ENCODE measurements around the gene IQSEC1. TPM values are rescaled to one million over a fixed set of nuclear protein-coding genes. Genes with fewer than 3 reads are reported as not detected.
A peak's percentile ranks its signal among the peaks of the same experiment; 100 is the strongest.

The IQSEC1 gene
- total and polyA plus RNA-seq, 9 of the 15 experiments (the other 6 are each of a cell fraction or from before 2014, with no cell fraction given): 0.56 to 39.0 (median 6.8) TPM

- TF ChIP-seq NFIX (CRISPR knock-in tag; IDR thresholded peaks at IDR 0.05; ENCODE audit: low read depth) (no peak), ZNF511 (CRISPR knock-in tag; IDR thresholded peaks at IDR 0.05) (no peak), RNF2 (IDR thresholded peaks at IDR 0.05) (no peak), ATF1 (CRISPR knock-in tag; IDR thresholded peaks at IDR 0.05) (no peak), ATF1 (tag; IDR thresholded peaks at IDR 0.05) (no peak), ZNF408 (CRISPR knock-in tag; IDR thresholded peaks at IDR 0.05; ENCODE audit: low read depth) (no peak), ZNF717 (CRISPR knock-in tag; IDR thresholded peaks at IDR 0.05) (no peak), SREBF2 (CRISPR knock-in tag; IDR thresholded peaks at IDR 0.05) (no peak), NR0B1 (IDR thresholded peaks at IDR 0.05; ENCODE audit: partially characterized antibody) (no peak), MLLT1 (IDR thresholded peaks at IDR 0.05) (no peak), POLR2AphosphoS5 (IDR thresholded peaks at IDR 0.05; ENCODE audit: control insufficient read depth, insufficient read depth, low read depth, low read length) (no peak), KAT7 (CRISPR knock-in tag; IDR thresholded peaks at IDR 0.05; ENCODE audit: borderline replicate concordance) (no peak), ZNF778 (CRISPR knock-in tag; IDR thresholded peaks at IDR 0.05) (no peak), IRF2 (CRISPR knock-in tag; IDR thresholded peaks at IDR 0.05) (no peak), ZNF431 (CRISPR knock-in tag; IDR thresholded peaks at IDR 0.05) (no peak), ZNF699 (CRISPR knock-in tag; IDR thresholded peaks at IDR 0.05; ENCODE audit: insufficient replicate concordance) (no peak), MEIS2 (IDR thresholded peaks at IDR 0.05; ENCODE audit: partially characterized antibody) (no peak), ZNF586 (CRISPR knock-in tag; conservative IDR thresholded peaks at IDR 0.05) (no peak), DMBX1 (CRISPR knock-in tag; IDR thresholded peaks at IDR 0.05; ENCODE audit: borderline replicate concordance) (no peak), ZNF583 (CRISPR knock-in tag; IDR thresholded peaks at IDR 0.05) (no peak), CEBPG (CRISPR knock-in tag; IDR thresholded peaks at IDR 0.05) (no peak), CEBPG (tag; conservative IDR thresholded peaks at IDR 0.05 in 1 of 2, IDR thresholded peaks at IDR 0.05 in 1 of 2) (no peak), DEAF1 (CRISPR knock-in tag; IDR thresholded peaks at IDR 0.05) (no peak), POU5F1 (IDR thresholded peaks at IDR 0.05; ENCODE audit: borderline replicate concordance, low read depth, low read length, partially characterized antibody) (no peak), BCL6 (CRISPR knock-in tag; IDR thresholded peaks at IDR 0.05) (no peak), MEF2A (IDR thresholded peaks at IDR 0.05; ENCODE audit: control insufficient read depth, low read depth, low read length) (peak; percentile 35; the same call in 1 of the 2 replicates), RBM22 (IDR thresholded peaks at IDR 0.05; ENCODE audit: low read depth, low read length, poor library complexity, severe bottlenecking) (no peak)
Measured at GRCh38 chr3:12959838-12960378, 113.3 kb downstream of the IQSEC1 start (continued).
